Endothelial cell of umbilical vein (primary cell): ENCODE data around the gene MANBA. TPM values are rescaled to one million over a fixed set of nuclear protein-coding genes. Genes with fewer than 3 reads are reported as not detected.

Experiments used
- BruUV-seq: library from RNA; stranded (reverse); fragments of 400-500 nt; replicated peaks from 2 replicates; lab custom pipeline; 2021; lab: Mats Ljungman, UMichigan
- CTCF ChIA-PET: fragments of 300-600, 350-600 bp; sonication (Branson Sonifier 250); formaldehyde crosslinking; loops from one replicate; lab custom pipeline; 2021; ENCODE audit warnings: antibody characterized with exemption, inconsistent platforms; lab: Charles Lee
- POLR2A ChIA-PET: fragments of 300-600, 350-600 bp; sonication (Branson Sonifier 250); formaldehyde crosslinking; loops from one replicate; lab custom pipeline; 2021; ENCODE audit warnings: antibody characterized with exemption, inconsistent platforms; lab: Charles Lee
- DNase-seq: peaks from one replicate; pipeline ENCODE4 v3.0.0-alpha.2; 2011; ENCODE audit warnings: low read depth, low spot score
- FAIRE-seq: peaks from 2 replicates; lab custom pipeline; 2011; peaks lifted over from hg19 to GRCh38; lab: Jason Lieb, UNC
- H2AFZ ChIP-seq: 2 replicates; pipeline ENCODE4 v1.6.0; 2012; ENCODE audit warnings: low read depth, low read length, control low read depth, inconsistent platforms
- H3K27ac ChIP-seq: 2 replicates; pipeline ENCODE4 v1.5.1; 2011; ENCODE audit warnings: low read depth, mild to moderate bottlenecking, control low read depth, low read length, moderate library complexity; ENCODE audit not compliant: insufficient read depth
- H3K27me3 ChIP-seq, 2 experiments: 2 replicates each; pipeline versions ENCODE4 v1.6.0 to v1.6.1; 2011; ENCODE audit warnings: low read length in 2 of 2, mixed read lengths in 1 of 2; ENCODE audit not compliant: control insufficient read depth in 2 of 2, insufficient read depth in 2 of 2
- H3K36me3 ChIP-seq, 2 experiments: 2 replicates in 1 of 2; 3 replicates in 1 of 2; pipeline ENCODE4 v1.5.1; 2011; ENCODE audit warnings: low read length in 2 of 2, mild to moderate bottlenecking in 1 of 2, moderate library complexity in 1 of 2; ENCODE audit not compliant: control insufficient read depth in 2 of 2, insufficient read depth in 2 of 2; ENCODE audit errors: extremely low read depth in 1 of 2
- H3K4me1 ChIP-seq: 3 replicates; pipeline ENCODE4 v1.5.1; 2011; ENCODE audit warnings: mild to moderate bottlenecking, low read length; ENCODE audit not compliant: control insufficient read depth, insufficient read depth; ENCODE audit errors: extremely low read depth
- H3K4me2 ChIP-seq: 2 replicates; pipeline ENCODE4 v1.6.1; 2011; ENCODE audit warnings: low read length, control low read depth, mixed read lengths; ENCODE audit not compliant: insufficient read depth
- H3K4me3 ChIP-seq, 3 experiments: fragments of 200-600 bp in 1 of 3; sonication (generic), shearing (Covaris generic) in 1 of 3; replicated peaks in 1 of 3; 2 replicates each; pipeline ENCODE4 v1.5.1; 2011 to 2016; ENCODE audit warnings: control low read depth in 3 of 3, low read length in 3 of 3, mild to moderate bottlenecking in 2 of 3, inconsistent platforms in 1 of 3, low read depth in 1 of 3, moderate library complexity in 1 of 3; ENCODE audit not compliant: insufficient read depth in 1 of 3
- H3K79me2 ChIP-seq: 2 replicates; pipeline ENCODE4 v1.6.0; 2012; ENCODE audit warnings: low read length, inconsistent platforms; ENCODE audit not compliant: control insufficient read depth, insufficient read depth
- H3K9ac ChIP-seq: replicated peaks from 2 replicates; pipeline ENCODE3; 2011; ENCODE audit warnings: low read length, control low read depth; ENCODE audit not compliant: insufficient read depth; ENCODE audit errors: extremely low read depth
- H3K9me1 ChIP-seq: replicated peaks from 3 replicates; pipeline ENCODE4 v1.6.0; 2011; ENCODE audit warnings: mild to moderate bottlenecking, low read length; ENCODE audit not compliant: control insufficient read depth, insufficient read depth; ENCODE audit errors: extremely low read depth
- H3K9me3 ChIP-seq: replicated peaks from 2 replicates; pipeline ENCODE4 v1.5.1; 2012; ENCODE audit warnings: low read length, inconsistent platforms; ENCODE audit not compliant: control insufficient read depth, insufficient read depth
- H4K20me1 ChIP-seq: replicated peaks from 2 replicates; pipeline ENCODE3; 2011; ENCODE audit warnings: mild to moderate bottlenecking, low read length; ENCODE audit not compliant: control insufficient read depth, insufficient read depth; ENCODE audit errors: extremely low read depth
- EZH2 ChIP-seq: IDR thresholded peaks from 2 replicates; pipeline ENCODE4 v1.6.1; 2012; ENCODE audit warnings: borderline replicate concordance, low read depth, mild to moderate bottlenecking, moderate library complexity, low read length, inconsistent platforms; ENCODE audit not compliant: severe bottlenecking
- FOS ChIP-seq: IDR thresholded peaks from 2 replicates; pipeline ENCODE4 v1.6.1; 2011; ENCODE audit warnings: mild to moderate bottlenecking, low read length, moderate library complexity, borderline replicate concordance; ENCODE audit not compliant: insufficient read depth
- GATA2 ChIP-seq: IDR thresholded peaks from 2 replicates; pipeline ENCODE4 v1.7.0; 2011; ENCODE audit warnings: low read depth, mild to moderate bottlenecking, moderate library complexity, mixed read lengths, low read length; ENCODE audit not compliant: insufficient read length, insufficient read depth
- JUN ChIP-seq: IDR thresholded peaks from 2 replicates; pipeline ENCODE4 v1.6.1; 2011; ENCODE audit warnings: borderline replicate concordance, low read depth; ENCODE audit not compliant: insufficient read length, insufficient read depth
- MYC ChIP-seq: IDR thresholded peaks from one replicate; pipeline ENCODE4 v1.6.1; 2011; ENCODE audit warnings: mild to moderate bottlenecking, low read depth, low read length
- POLR2A ChIP-seq: IDR thresholded peaks from 2 replicates; pipeline ENCODE4 v1.6.1; 2012; ENCODE audit warnings: low read depth, mild to moderate bottlenecking, control low read depth, low read length
- POLR2AphosphoS5 ChIP-seq: IDR thresholded peaks from 2 replicates; pipeline ENCODE4 v1.6.1; 2012; ENCODE audit warnings: low read depth, mild to moderate bottlenecking, control low read depth, low read length, moderate library complexity; ENCODE audit not compliant: insufficient read depth
- dilution Hi-C: fragments of 300-500 bp; cut with MboI; formaldehyde crosslinking; loops from one replicate; pipeline ENCODE4 v1.15.0; 2019; ENCODE audit warnings: low sequenced_read_pairs; ENCODE audit not compliant: extremely low pct_ligation_motif_present
- intact Hi-C: fragments of 100-400 bp; cut with micrococcal nuclease; formaldehyde crosslinking; loops from one replicate; pipeline ENCODE4 v1.10.0; 2022
- polyA plus RNA-seq, 4 experiments: library from polyadenylated mRNA; depleted of rRNA in 3 of 4; stranded (reverse) in 3 of 4; unstranded in 1 of 4; fragments of >200 nt; gene quantifications; 2 replicates each; pipeline versions ENCODE4 v1.2.1 to v1.2.3, GENCODE V29; 2011 to 2012; ENCODE audit warnings: missing spikeins in 1 of 4
- total RNA-seq: library from RNA; stranded (reverse); gene quantifications from 2 replicates; pipeline ENCODE4 v1.2.3, GENCODE V29; 2021
- TF ChIP-seq, protein P1 (sequence below): IDR thresholded peaks from 2 replicates; pipeline ENCODE4 v1.6.1; 2011; ENCODE audit not compliant: insufficient read depth, insufficient read length
- TF ChIP-seq, protein P2 (sequence below), 2 donors: IDR thresholded peaks; 1 replicate in 1 of 2; 2 replicates in 1 of 2; pipeline ENCODE4 v1.5.1; 2011; ENCODE audit warnings: low read length in 2 of 2, mild to moderate bottlenecking in 2 of 2, moderate library complexity in 2 of 2, control low read depth in 1 of 2, inconsistent platforms in 1 of 2, low read depth in 1 of 2; ENCODE audit not compliant: insufficient read depth in 1 of 2; ENCODE audit errors: extremely low read depth in 1 of 2

The MANBA gene
- total and polyA plus RNA-seq, 2 donors (not counting 3 experiments of a cell fraction or from before 2014, with no cell fraction given) = 5.6 to 7.7 TPM

DNA sequence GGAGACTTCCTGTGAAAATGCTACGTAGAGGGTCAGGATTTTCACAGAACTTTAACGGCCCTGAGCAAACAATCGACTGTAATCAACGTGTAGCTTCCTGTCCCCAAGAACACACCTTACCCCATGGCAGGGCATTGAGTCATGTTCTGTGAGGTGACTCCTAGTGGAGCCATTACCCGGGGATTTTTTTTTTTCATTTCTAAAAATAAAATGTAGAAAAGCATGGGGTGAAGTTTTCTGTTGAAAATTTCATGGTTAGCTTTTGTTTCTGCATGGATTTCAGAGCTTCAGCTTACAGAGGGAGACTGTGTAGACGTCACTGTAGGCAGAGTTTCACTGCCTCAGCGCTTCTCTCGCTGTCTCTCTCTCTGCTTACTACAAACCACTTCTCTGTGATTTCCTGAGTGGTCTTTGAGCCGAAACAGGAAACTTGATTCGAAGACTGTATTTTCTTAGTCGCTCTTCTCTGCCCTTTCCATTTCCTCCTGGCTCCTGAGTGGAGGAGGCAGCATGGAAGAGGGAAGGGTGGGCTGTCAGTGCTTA lies 147.9 kb downstream of the MANBA start:
- H3K9ac ChIP-seq = no peak overlapping the region
- no TSS peak for BruUV-seq
- dilution Hi-C loops (no loop called here), intact Hi-C loops (loop anchor here (5.0 kb wide), 2 partner anchors 111 to 181 kb away; partner anchors contain the start of gene NFKB1)
- CTCF ChIA-PET = interaction anchor here (1.1 to 1.2 kb wide), 2 partner anchors 13 to 182 kb away, joined by 3 to 9 read pairs; no protein-coding TSS in a partner anchor
- no peaks in the 10 kb centered on the region for H3K9me3 ChIP-seq
- H3K79me2 ChIP-seq = no peaks in the 10 kb centered on the region
- peaks cover 18 to 23% of the 10 kb centered on the region in 2 experiments for H3K36me3 ChIP-seq
- POLR2A ChIA-PET = no interaction called here
- no peak overlapping the region for H3K4me3 ChIP-seq
- no peak overlapping the region for H2AFZ ChIP-seq
- peaks cover 29% of the 10 kb centered on the region for H3K4me1 ChIP-seq
- DNase-seq (peak; percentile 56), FAIRE-seq (peak; percentile 74)
- peak overlapping the region; percentile 31 for H3K4me2 ChIP-seq
- no peaks in the 10 kb centered on the region for H3K9me1 ChIP-seq
- no peaks in the 10 kb centered on the region for H3K27me3 ChIP-seq
- TF ChIP-seq, protein P1, sequence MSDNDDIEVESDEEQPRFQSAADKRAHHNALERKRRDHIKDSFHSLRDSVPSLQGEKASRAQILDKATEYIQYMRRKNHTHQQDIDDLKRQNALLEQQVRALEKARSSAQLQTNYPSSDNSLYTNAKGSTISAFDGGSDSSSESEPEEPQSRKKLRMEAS = no peak
- TF ChIP-seq MYC (no peak), POLR2AphosphoS5 (no peak), GATA2 (no peak), FOS (no peak), EZH2 (no peak), POLR2A (no peak), JUN (no peak)
- TF ChIP-seq, protein P2, sequence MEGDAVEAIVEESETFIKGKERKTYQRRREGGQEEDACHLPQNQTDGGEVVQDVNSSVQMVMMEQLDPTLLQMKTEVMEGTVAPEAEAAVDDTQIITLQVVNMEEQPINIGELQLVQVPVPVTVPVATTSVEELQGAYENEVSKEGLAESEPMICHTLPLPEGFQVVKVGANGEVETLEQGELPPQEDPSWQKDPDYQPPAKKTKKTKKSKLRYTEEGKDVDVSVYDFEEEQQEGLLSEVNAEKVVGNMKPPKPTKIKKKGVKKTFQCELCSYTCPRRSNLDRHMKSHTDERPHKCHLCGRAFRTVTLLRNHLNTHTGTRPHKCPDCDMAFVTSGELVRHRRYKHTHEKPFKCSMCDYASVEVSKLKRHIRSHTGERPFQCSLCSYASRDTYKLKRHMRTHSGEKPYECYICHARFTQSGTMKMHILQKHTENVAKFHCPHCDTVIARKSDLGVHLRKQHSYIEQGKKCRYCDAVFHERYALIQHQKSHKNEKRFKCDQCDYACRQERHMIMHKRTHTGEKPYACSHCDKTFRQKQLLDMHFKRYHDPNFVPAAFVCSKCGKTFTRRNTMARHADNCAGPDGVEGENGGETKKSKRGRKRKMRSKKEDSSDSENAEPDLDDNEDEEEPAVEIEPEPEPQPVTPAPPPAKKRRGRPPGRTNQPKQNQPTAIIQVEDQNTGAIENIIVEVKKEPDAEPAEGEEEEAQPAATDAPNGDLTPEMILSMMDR (IDR thresholded peaks at IDR 0.05; ENCODE audit: extremely low read depth in 1 of 2, insufficient read depth in 1 of 2, low read depth in 1 of 2, low read length in 2 of 2) = no peak
- H4K20me1 ChIP-seq = no peaks in the 10 kb centered on the region
- H3K27ac ChIP-seq = peak overlapping the region; percentile 35
